Measurements from ENCODE around the gene ADAMTS17. TPM values are rescaled to one million over a fixed set of nuclear protein-coding genes. Genes with fewer than 3 reads are reported as not detected.

Gene ADAMTS17
- total and polyA plus RNA-seq, 7 donors: 4.4 to 93.0 (median 7.2) TPM

DNA sequence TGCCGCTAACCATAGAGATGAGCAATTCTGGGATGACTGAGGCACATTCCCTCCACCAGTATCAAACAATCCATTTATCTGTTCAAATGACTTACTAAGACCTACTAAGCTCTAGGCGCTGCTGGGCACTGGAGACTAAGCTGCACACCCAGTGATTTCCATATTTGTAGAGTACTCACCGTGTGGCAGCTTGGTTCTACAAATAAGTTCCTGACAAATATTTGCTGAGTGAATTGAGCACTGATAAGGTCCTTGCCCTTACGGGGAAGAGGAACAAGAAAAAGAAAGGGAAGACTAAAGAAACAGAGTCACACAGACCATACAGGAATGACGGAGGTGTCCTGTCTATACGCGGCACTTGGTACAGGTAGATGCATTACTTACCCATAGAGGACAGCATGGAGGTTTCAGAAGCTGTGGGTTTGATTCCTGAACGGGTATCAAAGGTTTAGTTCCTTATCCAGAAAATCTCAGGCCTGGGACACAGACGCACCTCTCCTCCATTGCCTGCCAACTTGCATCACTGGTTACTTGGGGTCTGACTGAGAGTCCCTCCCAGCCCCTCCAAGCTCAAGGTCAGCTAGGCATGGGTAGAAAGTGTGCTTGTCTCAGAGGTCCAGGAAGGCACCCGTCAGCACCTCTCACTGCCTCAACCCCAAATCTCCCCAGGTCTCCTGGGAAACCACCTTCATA is 310.0 kb downstream of the ADAMTS17 start:
- no peaks in the 10 kb centered on the region for H3K27me3 ChIP-seq (ENCODE audit: insufficient read depth in 3 of 3, low read length in 2 of 3)
- no peak for DNase-seq
- no peak overlapping the region for H3K4me3 ChIP-seq
- no peak for ATAC-seq
- TF ChIP-seq, protein P1, sequence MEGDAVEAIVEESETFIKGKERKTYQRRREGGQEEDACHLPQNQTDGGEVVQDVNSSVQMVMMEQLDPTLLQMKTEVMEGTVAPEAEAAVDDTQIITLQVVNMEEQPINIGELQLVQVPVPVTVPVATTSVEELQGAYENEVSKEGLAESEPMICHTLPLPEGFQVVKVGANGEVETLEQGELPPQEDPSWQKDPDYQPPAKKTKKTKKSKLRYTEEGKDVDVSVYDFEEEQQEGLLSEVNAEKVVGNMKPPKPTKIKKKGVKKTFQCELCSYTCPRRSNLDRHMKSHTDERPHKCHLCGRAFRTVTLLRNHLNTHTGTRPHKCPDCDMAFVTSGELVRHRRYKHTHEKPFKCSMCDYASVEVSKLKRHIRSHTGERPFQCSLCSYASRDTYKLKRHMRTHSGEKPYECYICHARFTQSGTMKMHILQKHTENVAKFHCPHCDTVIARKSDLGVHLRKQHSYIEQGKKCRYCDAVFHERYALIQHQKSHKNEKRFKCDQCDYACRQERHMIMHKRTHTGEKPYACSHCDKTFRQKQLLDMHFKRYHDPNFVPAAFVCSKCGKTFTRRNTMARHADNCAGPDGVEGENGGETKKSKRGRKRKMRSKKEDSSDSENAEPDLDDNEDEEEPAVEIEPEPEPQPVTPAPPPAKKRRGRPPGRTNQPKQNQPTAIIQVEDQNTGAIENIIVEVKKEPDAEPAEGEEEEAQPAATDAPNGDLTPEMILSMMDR (IDR thresholded peaks at IDR 0.05): no peak
- peaks cover 4% of the 10 kb centered on the region for H3K4me1 ChIP-seq
- H3K9me3 ChIP-seq: peaks cover 10% of the 10 kb centered on the region
- H3K27ac ChIP-seq: no peak overlapping the region
- 89 to 96% (median 96%) methylated on average over 10 of the region's 10 CpGs for WGBS, 3 donors
- intact Hi-C loops (cut with DNase I): loop anchor here in 1 of 2 donors (5.0 kb wide), 1 partner anchor 50 kb away; no protein-coding TSS in a partner anchor
- H3K36me3 ChIP-seq (ENCODE audit: insufficient read depth in 1 of 2, low read depth in 1 of 2): no peaks in the 10 kb centered on the region

DNA sequence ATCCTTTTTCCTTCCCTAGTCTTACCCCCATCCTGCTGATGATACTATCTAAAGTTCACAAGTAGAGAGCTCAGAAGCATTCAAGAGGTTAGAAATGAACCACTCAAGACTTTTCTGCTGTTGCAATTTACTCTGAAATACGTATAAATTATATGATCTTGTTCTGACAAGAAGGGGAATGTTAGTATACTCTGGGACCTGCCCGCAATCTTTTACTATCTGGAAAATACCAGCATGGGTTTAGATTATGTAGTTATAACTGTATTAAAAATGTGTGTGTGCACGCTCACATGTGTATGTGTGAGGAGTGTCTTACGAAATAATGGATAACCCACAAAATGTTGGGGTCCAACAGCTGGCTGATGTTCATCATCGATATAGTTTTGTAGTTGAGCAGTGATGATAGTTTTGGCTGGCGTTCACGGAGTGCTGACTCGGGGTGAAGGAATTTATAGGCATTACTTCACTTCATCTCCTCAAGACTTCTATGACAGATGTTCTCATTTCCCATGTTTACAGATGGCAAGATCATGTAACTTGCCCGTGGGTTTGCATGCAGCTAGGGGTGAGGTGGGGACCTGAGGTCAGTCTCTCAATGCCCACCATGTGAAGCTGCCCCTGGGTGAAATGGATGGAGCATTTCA is 311.1 kb downstream of the ADAMTS17 start:
- Histone ChIP-seq H3K27me3 (ENCODE audit: insufficient read depth in 3 of 3, low read length in 2 of 3) (no peaks in the 10 kb centered on the region), H3K27ac (no peak overlapping the region), H3K36me3 (ENCODE audit: insufficient read depth in 1 of 2, low read depth in 1 of 2) (no peaks in the 10 kb centered on the region), H3K9me3 (peaks cover 10% of the 10 kb centered on the region), H3K4me1 (peaks cover 4% of the 10 kb centered on the region), H3K4me3 (no peak overlapping the region)
- DNase-seq (no peak), ATAC-seq (peak in 1 of 4 donors; percentile 49)
- intact Hi-C loops (cut with DNase I): loop anchor here in 1 of 2 donors (5.0 kb wide), 1 partner anchor 48 kb away; no protein-coding TSS in a partner anchor
- TF ChIP-seq, protein P1 (IDR thresholded peaks at IDR 0.05): no peak
- 74 to 81% (median 78%) methylated on average over 9 of the region's 9 CpGs for WGBS, 3 donors

DNA sequence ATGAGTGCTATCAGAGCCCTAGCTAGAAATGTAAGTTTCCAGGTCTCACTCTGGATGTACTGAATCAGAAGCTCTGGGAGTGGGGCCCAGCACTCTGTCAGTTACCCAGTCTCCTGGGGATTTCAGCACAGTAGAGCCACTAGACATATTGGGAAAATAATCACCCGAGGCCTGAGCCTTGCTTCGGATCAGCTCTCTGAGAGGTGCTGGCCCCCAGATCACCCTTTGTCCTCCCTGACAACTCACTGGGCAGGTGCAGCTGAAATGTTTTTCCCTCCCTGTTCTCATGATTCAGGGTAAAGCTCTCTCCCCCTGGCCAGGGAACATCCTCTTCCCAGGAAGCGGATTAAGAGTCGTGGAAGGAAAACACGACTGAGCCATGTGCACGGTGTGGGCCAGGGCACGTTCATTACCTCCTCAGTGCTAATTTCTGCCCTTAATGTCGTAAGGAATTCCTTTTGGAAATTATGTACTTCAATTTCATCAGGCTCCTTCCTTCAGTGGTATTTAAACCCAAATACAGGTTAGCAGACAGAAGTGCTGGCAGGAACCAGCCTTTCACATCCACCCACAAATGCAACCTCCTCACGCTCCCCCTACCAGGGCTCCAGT is 311.8 kb downstream of the ADAMTS17 start:
- Histone ChIP-seq H3K27me3 (ENCODE audit: insufficient read depth in 3 of 3, low read length in 2 of 3) (no peaks in the 10 kb centered on the region), H3K4me3 (no peak overlapping the region), H3K4me1 (peaks cover 4% of the 10 kb centered on the region), H3K27ac (peak overlapping the region; percentile 44), H3K9me3 (peaks cover 10% of the 10 kb centered on the region), H3K36me3 (ENCODE audit: insufficient read depth in 1 of 2, low read depth in 1 of 2) (no peaks in the 10 kb centered on the region)
- TF ChIP-seq, protein P1 (IDR thresholded peaks at IDR 0.05): no peak
- intact Hi-C loops (cut with DNase I): loop anchor here in 1 of 2 donors (5.0 kb wide), 1 partner anchor 48 kb away; no protein-coding TSS in a partner anchor
- WGBS, 3 donors: 47 to 69% (median 68%) methylated on average over 9 of the region's 9 CpGs
- no peak for DNase-seq
- peak in 2 of 4 donors; percentile 49 to 80 for ATAC-seq

DNA sequence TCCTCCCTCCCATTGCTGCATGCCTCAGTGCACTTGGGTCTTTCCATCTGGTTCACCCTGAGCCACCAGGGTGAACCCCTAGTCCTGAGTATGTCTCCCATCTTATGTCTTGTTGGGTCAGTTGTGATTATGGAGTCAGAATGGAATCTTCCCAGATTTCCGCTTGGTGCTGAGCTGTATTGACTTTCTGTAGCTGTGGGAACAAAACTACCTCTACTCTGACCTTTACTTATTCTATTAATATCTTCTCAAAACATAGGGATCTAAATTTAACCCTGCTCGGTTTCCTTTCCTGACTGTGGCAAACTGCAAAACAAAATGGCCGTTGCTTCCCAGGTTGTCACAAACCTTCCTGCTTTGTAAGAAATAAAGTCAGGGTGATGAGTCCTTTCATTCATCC is 312.7 kb downstream of the ADAMTS17 start:
- 42 to 90% (median 86%) methylated on average over 3 of the region's 3 CpGs for WGBS, 3 donors
- ATAC-seq (peak in 2 of 4 donors; percentile 31 to 62), DNase-seq (no peak)
- Histone ChIP-seq H3K9me3 (peaks cover 10% of the 10 kb centered on the region), H3K27ac (peak overlapping the region; percentile 44), H3K36me3 (ENCODE audit: insufficient read depth in 1 of 2, low read depth in 1 of 2) (no peaks in the 10 kb centered on the region), H3K27me3 (ENCODE audit: insufficient read depth in 3 of 3, low read length in 2 of 3) (no peaks in the 10 kb centered on the region), H3K4me3 (no peak overlapping the region), H3K4me1 (peaks cover 4% of the 10 kb centered on the region)
- intact Hi-C loops (cut with DNase I): no loop called here
- TF ChIP-seq, protein P1 (IDR thresholded peaks at IDR 0.05): no peak

Measured in psoas muscle (tissue), 8 donors.